Gastroesophageal sphincter (tissue), 4 donors: ENCODE data around the gene ATP1B4. TPM values are rescaled to one million over a fixed set of nuclear protein-coding genes. Genes with fewer than 3 reads are reported as not detected.

ENCODE experiments used
- ATAC-seq: fragments of 150-250 bp; one replicate; pipeline ENCODE4 v1.9.1; 2016; ENCODE audit warnings: mild to moderate bottlenecking, moderate library complexity
- H3K27ac ChIP-seq, 4 donors: fragments of 200-600 bp; sonication (generic) in 3 of 4; 1 replicate in 3 of 4; 2 replicates in 1 of 4; pipeline ENCODE4 v1.5.1; 2016 to 2019
- H3K27me3 ChIP-seq: fragments of 200-600 bp; sonication (generic); one replicate; pipeline ENCODE4 v1.5.1; 2019
- H3K36me3 ChIP-seq, 2 donors: fragments of 200-600 bp; sonication (generic); one replicate each; pipeline ENCODE4 v1.5.1; 2019; ENCODE audit warnings: control low read depth in 1 of 2
- H3K4me1 ChIP-seq, 3 donors: fragments of 200-600 bp; sonication (generic); 1 replicate in 2 of 3; 2 replicates in 1 of 3; pipeline ENCODE4 v1.5.1; 2016 to 2019; ENCODE audit warnings: control low read depth in 2 of 3
- H3K4me3 ChIP-seq, 2 donors: fragments of 200-600 bp; sonication (generic); one replicate each; pipeline ENCODE4 v1.5.1; 2019; ENCODE audit warnings: mild to moderate bottlenecking in 1 of 2, moderate library complexity in 1 of 2
- H3K9me3 ChIP-seq, 3 donors: fragments of 200-600 bp; sonication (generic); one replicate each; pipeline ENCODE4 v1.5.1; 2017 to 2019; ENCODE audit warnings: control low read depth in 2 of 3
- EP300 ChIP-seq: sonication (generic); formaldehyde crosslinking; IDR thresholded peaks from one replicate; pipeline ENCODE4 v1.6.1; 2017; ENCODE audit warnings: antibody characterized with exemption, mild to moderate bottlenecking
- POLR2A ChIP-seq, 2 donors: fragments of 450-650 bp; IDR thresholded peaks; one replicate each; pipeline ENCODE4 v1.6.1; 2017; ENCODE audit warnings: antibody characterized with exemption in 2 of 2, mild to moderate bottlenecking in 2 of 2, moderate library complexity in 1 of 2
- POLR2AphosphoS5 ChIP-seq: sonication (generic); formaldehyde crosslinking; IDR thresholded peaks from one replicate; pipeline ENCODE4 v1.6.1; 2017; ENCODE audit warnings: antibody characterized with exemption
- WGBS, 2 donors: methylation state at CpG; one replicate each; pipeline ENCODE4 v1.1.5; 2018; ENCODE audit warnings: low coverage in 1 of 2; 5-methylcytosine and 5-hydroxymethylcytosine counted together
- total RNA-seq, 4 donors: library from RNA; depleted of rRNA; stranded (reverse); fragments of >200 nt; gene quantifications; one replicate each; pipeline ENCODE4 v1.1.0, GENCODE V29; 2016
- TF ChIP-seq, protein P1 (sequence below), 4 experiments: fragments of 200-600 bp in 2 of 4; fragments of 450-650 bp in 2 of 4; sonication (generic) in 1 of 4; IDR thresholded peaks; one replicate each; pipeline ENCODE4 v1.5.1; 2017 to 2019; ENCODE audit warnings: antibody characterized with exemption in 4 of 4, mild to moderate bottlenecking in 2 of 4, moderate library complexity in 2 of 4

The ATP1B4 gene
- not detected for total RNA-seq

DNA sequence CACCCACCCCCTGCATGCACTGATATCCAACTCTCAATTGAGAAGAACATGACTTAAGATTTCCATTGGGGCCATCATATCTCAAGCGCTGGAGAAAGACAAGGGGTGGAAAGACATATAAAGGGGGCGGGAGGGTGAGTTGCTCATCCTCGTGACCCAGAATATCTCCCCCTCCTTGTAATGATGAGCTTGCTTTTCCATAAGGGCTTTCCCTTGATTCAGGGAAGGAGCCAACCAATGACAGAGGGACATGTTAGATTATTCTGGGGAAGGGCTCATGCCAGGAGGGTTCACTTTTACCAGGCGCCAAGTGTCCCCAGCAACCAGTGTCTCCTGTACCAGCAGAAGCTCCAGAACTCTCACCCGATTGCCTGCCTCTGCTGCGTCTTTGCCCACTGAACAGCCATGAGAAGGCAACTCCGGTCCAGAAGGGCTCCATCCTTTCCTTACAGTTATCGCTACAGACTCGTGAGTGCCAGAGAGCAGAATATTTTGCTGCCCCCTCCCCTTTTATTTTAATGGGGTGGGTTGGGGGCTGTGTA is at the start of gene ATP1B4:
Gene ATP1B4 (plus strand): TSS at position 326 of the 542 bp plus-strand sequence. CDS start 80 bp downstream, at position 406.
- WGBS, 2 donors, result 100% methylated on average over 1 of the region's 9 CpGs; no CpG with 5 or more reads in 1 of the 2 donors
- no peaks in the 10 kb centered on the region for H3K36me3 ChIP-seq
- no peaks in the 10 kb centered on the region for H3K4me1 ChIP-seq
- no peaks in the 10 kb centered on the region for H3K27me3 ChIP-seq
- TF ChIP-seq EP300 (no peak), POLR2AphosphoS5 (no peak), POLR2A (IDR thresholded peaks at IDR 0.05) (no peak)
- TF ChIP-seq, protein P1, sequence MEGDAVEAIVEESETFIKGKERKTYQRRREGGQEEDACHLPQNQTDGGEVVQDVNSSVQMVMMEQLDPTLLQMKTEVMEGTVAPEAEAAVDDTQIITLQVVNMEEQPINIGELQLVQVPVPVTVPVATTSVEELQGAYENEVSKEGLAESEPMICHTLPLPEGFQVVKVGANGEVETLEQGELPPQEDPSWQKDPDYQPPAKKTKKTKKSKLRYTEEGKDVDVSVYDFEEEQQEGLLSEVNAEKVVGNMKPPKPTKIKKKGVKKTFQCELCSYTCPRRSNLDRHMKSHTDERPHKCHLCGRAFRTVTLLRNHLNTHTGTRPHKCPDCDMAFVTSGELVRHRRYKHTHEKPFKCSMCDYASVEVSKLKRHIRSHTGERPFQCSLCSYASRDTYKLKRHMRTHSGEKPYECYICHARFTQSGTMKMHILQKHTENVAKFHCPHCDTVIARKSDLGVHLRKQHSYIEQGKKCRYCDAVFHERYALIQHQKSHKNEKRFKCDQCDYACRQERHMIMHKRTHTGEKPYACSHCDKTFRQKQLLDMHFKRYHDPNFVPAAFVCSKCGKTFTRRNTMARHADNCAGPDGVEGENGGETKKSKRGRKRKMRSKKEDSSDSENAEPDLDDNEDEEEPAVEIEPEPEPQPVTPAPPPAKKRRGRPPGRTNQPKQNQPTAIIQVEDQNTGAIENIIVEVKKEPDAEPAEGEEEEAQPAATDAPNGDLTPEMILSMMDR (IDR thresholded peaks at IDR 0.05), result no peak
- H3K27ac ChIP-seq, result no peak within 1 kb of the TSS
- no peak within 1 kb of the TSS for H3K4me3 ChIP-seq
- no peaks in the 10 kb centered on the region for H3K9me3 ChIP-seq
- ATAC-seq, result no peak

DNA sequence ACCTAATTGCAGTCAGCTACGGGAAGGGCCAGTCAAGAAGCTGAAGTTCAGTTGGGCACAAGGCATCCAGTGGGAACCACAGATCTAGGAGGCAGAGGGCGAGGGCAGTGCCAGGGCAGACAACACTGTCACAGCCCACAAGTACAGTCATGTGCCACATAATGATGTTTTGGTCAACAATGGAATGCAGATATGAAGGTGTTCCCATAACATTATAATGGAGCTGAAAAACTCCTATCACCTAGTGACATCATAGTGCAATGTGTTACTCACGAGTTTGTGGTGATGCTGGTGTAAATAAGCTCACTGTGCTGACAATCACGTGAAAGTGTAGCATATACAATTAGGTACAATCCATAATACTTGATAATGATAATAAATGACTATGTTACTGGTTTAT is 46.1 kb upstream of the ATP1B4 start:
- peaks cover 30% of the 10 kb centered on the region for H3K27me3 ChIP-seq
- TF ChIP-seq EP300 (no peak), POLR2A (IDR thresholded peaks at IDR 0.05) (no peak), POLR2AphosphoS5 (no peak)
- TF ChIP-seq, protein P1 (IDR thresholded peaks at IDR 0.05), result no peak
- WGBS, 2 donors, result 15 to 51% methylated on average over 2 to 3 of the region's 4 CpGs

DNA sequence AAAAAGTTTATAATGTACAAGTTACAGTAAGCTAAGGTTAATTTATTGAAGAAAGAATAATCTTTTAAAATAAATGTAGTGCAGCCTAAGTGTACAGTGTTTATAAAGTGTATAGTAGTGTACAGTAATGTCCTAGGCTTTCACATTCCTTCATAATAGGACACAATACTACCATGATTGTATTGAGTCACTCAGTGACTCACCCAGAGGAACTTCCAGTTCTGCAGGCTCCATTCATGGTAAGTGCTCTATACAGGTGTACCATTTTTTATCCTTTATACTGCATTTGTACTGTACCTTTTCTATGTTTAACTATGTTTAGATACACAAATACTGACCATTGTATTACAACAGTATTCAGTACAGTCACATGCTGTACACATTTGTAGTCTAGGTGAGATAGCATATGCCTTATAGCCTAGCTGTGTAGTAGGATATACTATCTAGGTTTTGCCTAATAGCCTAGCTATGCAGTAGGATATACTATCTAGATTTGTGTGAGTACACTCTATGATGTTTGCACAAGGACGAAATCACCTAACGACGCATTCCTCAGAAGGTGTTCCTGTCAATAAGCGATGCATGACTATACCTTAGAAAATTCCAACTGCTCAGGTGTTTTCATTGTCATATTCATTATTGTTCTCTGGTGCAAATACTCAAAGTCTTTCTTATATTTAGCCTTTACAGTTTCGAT is 45.2 kb upstream of the ATP1B4 start:
- no peak for ATAC-seq
- Histone ChIP-seq H3K27ac (no peak overlapping the region), H3K4me3 (no peak overlapping the region), H3K9me3 (no peaks in the 10 kb centered on the region), H3K4me1 (no peaks in the 10 kb centered on the region), H3K27me3 (peaks cover 23% of the 10 kb centered on the region), H3K36me3 (no peaks in the 10 kb centered on the region)
- 69 to 70% methylated on average over 4 of the region's 5 CpGs for WGBS, 2 donors
- TF ChIP-seq POLR2A (IDR thresholded peaks at IDR 0.05), result no peak
- TF ChIP-seq POLR2AphosphoS5, result no peak
- TF ChIP-seq EP300, result no peak
- TF ChIP-seq, protein P1 (IDR thresholded peaks at IDR 0.05), result no peak

More for the DNA sequence above, 46.1 kb upstream of the ATP1B4 start:
- H3K9me3 ChIP-seq, result no peaks in the 10 kb centered on the region
- no peak overlapping the region for H3K27ac ChIP-seq
- peaks cover 0 to 7% (median 0%) of the 10 kb centered on the region in 3 donors for H3K4me1 ChIP-seq
- no peaks in the 10 kb centered on the region for H3K36me3 ChIP-seq
- H3K4me3 ChIP-seq, result no peak overlapping the region
- ATAC-seq, result no peak

DNA sequence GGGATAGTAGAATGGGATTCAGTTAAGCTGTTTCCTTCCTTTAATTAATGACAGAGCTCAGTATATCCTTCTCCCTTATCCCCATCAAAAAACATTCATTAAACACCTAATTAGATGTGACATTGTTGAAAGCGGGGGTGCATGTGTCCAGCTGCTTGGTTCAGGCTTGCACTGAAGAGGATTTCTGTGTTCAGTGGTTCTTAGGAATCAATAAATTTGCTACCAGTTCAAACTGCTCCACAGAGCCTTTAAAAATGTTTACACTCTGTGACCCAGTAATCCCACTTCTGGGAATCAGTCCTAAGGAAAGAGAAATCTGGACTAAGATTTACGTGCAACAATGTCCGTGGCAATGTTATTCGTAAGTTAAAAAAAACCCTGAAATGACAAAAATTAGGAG is 43.5 kb upstream of the ATP1B4 start:
- 32 to 52% methylated on average over 4 of the region's 4 CpGs for WGBS, 2 donors
- H3K27ac ChIP-seq, result no peak overlapping the region
- no peaks in the 10 kb centered on the region for H3K4me1 ChIP-seq
- H3K27me3 ChIP-seq, result peaks cover 15% of the 10 kb centered on the region
- H3K36me3 ChIP-seq, result no peaks in the 10 kb centered on the region
- no peaks in the 10 kb centered on the region for H3K9me3 ChIP-seq
- no peak for ATAC-seq
- no peak overlapping the region for H3K4me3 ChIP-seq
- TF ChIP-seq POLR2AphosphoS5 (no peak), POLR2A (IDR thresholded peaks at IDR 0.05) (no peak), EP300 (no peak)
- TF ChIP-seq, protein P1 (IDR thresholded peaks at IDR 0.05), result no peak
